Tibial artery (tissue), 4 donors: ENCODE results near the gene BTN1A1.

Experiments
- DNase-seq, 2 donors: peaks; one replicate each; pipeline ENCODE4 v3.0.0-alpha.2; 2019
- H3K27ac ChIP-seq, 2 donors: fragments of 200-600 bp; sonication (generic) in 1 of 2; 1 replicate in 1 of 2; 2 replicates in 1 of 2; pipeline ENCODE4 v1.5.1; 2018 to 2019; ENCODE audit warnings: mild to moderate bottlenecking in 1 of 2
- H3K27me3 ChIP-seq, 2 donors: fragments of 200-600 bp; sonication (generic) in 1 of 2; one replicate each; pipeline versions ENCODE4 v1.5.1 to v1.6.0; 2016 to 2019
- H3K36me3 ChIP-seq, 3 donors: fragments of 200-600 bp; sonication (generic) in 2 of 3; one replicate each; pipeline ENCODE4 v1.5.1; 2016 to 2019; ENCODE audit warnings: mild to moderate bottlenecking in 2 of 3
- H3K4me1 ChIP-seq, 4 donors: fragments of 200-600 bp; sonication (generic) in 2 of 4; 1 replicate in 3 of 4; 2 replicates in 1 of 4; pipeline ENCODE4 v1.5.1; 2016 to 2019
- H3K4me3 ChIP-seq, 2 donors: fragments of 200-600 bp; sonication (generic) in 1 of 2; 1 replicate in 1 of 2; 2 replicates in 1 of 2; pipeline ENCODE4 v1.5.1; 2018 to 2019; ENCODE audit warnings: mild to moderate bottlenecking in 2 of 2
- H3K9me3 ChIP-seq, 3 donors: fragments of 200-600 bp; sonication (generic) in 1 of 3; one replicate each; pipeline ENCODE4 v1.5.1; 2016 to 2019
- CTCF ChIP-seq, 2 experiments: fragments of 200-600 bp in 1 of 2; fragments of 450-650 bp in 1 of 2; IDR thresholded peaks; one replicate each; pipeline ENCODE4 v1.5.1; 2017 to 2019; ENCODE audit warnings: antibody characterized with exemption in 2 of 2, mild to moderate bottlenecking in 1 of 2, moderate library complexity in 1 of 2
- intact Hi-C: fragments of 100-400 bp; cut with DNase I; formaldehyde crosslinking; loops from one replicate; pipeline ENCODE4 v1.15.0; 2023; ENCODE audit warnings: low total_unique reads

BTN1A1 gene

GRCh38 chr6:26555505-26556262 is 55.6 kb downstream of the BTN1A1 start:
- H3K4me3 ChIP-seq, result no peak overlapping the region
- peaks cover 0 to 18% (median 5%) of the 10 kb centered on the region in 4 donors for H3K4me1 ChIP-seq
- H3K36me3 ChIP-seq, result no peaks in the 10 kb centered on the region
- DNase-seq, result no peak
- intact Hi-C loops, result no loop called here
- no peaks in the 10 kb centered on the region for H3K9me3 ChIP-seq
- no peak for TF ChIP-seq CTCF (IDR thresholded peaks at IDR 0.05)
- no peaks in the 10 kb centered on the region for H3K27me3 ChIP-seq
- H3K27ac ChIP-seq, result no peak overlapping the region

DNA sequence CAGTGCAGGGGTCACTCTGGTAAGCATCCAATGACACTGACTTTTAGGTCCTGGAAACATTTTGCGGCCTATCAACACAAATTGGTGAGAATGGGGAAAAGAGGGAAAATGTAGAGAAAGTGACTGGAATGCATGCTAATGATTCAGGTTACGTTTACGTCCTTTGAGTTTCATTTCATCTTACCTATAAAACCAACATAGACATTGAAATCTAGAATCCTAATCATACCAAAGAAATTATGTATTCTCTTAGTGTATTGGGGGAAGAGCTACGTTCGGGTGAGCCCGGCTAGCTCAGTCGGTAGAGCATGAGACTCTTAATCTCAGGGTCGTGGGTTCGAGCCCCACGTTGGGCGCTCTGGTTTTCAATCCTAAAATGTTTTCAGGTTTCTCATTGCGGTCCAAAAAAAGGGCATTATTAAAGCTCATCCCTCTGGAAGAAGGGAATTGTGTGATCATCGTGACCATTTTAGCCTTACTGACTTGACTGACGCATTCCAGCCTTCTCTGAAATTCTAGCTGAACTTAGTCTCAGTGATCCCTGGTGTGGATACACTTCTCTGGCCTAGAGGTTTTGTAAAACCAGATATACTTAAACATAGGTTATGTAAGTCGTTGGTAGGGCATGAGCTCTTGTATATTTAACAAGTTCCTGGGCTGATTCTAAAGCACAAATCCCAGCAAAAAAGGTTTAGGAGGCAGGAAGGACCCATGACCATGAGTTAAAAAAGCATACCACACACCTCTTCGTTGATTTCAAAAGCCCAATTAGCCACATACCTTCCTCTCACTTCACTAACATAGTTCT is 56.4 kb downstream of the BTN1A1 start:
- peaks cover 0 to 18% (median 4%) of the 10 kb centered on the region in 4 donors for H3K4me1 ChIP-seq
- TF ChIP-seq CTCF (IDR thresholded peaks at IDR 0.05), result no peak
- peak overlapping the region in 1 of 2 donors; percentile 25 for H3K27ac ChIP-seq
- H3K4me3 ChIP-seq, result no peak overlapping the region
- H3K27me3 ChIP-seq, result no peaks in the 10 kb centered on the region
- no peaks in the 10 kb centered on the region for H3K9me3 ChIP-seq
- H3K36me3 ChIP-seq, result no peaks in the 10 kb centered on the region
- intact Hi-C loops, result no loop called here
- no peak for DNase-seq
